Measurements from ENCODE around the gene DLGAP3. TPM values are rescaled to one million over a fixed set of nuclear protein-coding genes. Genes with fewer than 3 reads are reported as not detected.

The DLGAP3 gene
- total RNA-seq, 2 experiments from 2014 or later = 0.82 to 0.88 TPM

DNA sequence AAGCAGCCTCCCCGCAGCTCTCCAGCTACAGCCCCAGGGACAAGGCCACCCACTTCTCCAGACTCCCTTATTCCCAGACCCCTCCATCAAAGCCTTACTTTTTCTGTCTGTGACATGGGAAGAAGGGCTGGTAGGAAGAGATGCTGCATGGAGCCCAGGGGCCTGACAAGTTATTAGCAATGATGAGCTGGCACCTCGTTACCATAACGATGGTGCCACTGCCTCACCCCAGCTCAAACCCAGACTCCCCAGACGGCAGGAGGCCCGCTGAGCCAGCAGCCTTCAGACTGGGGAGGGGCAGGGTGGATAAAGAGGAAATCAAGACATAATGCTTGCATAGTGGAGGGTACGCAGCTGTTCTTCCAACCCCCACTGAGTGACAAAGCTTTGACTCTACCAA is 3.3 kb downstream of the DLGAP3 start:
- no peaks in the 10 kb centered on the region for H3K9me3 Mint-ChIP-seq
- DNase-seq = no peak
- intact Hi-C loops (cut with micrococcal nuclease) = no loop called here
- H3K36me3 Mint-ChIP-seq = no peaks in the 10 kb centered on the region
- ChIA-PET CTCF (interaction anchor here (1.0 to 1.1 kb wide), 2 partner anchors 10 to 60 kb away, joined by 3 to 5 read pairs; no protein-coding TSS in a partner anchor), POLR2A (no interaction called here)
- H3K27me3 Mint-ChIP-seq = peaks cover 75% of the 10 kb centered on the region
- no peak overlapping the region for H3K27ac Mint-ChIP-seq
- H3K4me1 Mint-ChIP-seq (ENCODE audit: low read depth) = peaks cover 7% of the 10 kb centered on the region
- no peak overlapping the region for H3K4me3 Mint-ChIP-seq

DNA sequence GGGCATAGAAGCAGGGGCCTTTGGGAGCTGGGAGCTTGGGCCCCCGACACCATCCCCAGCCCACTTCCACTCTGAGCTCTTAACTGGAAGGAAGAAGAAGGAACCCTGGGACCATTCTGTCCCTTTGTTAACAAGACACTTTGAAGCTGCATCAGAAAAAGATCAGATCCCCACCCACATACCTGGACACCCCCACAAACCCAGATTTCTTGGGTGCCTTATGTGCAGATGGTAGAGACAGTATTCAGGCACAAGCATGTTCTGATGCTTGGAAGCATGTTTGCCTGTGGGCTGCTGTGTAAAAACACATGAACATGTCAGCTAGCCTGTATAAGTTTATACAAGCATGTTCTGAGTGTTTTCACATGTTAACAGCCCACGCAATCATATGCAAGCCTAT is 3.7 kb downstream of the DLGAP3 start:
- H3K36me3 Mint-ChIP-seq = no peaks in the 10 kb centered on the region
- ChIA-PET POLR2A (no interaction called here), CTCF (interaction anchor here (1.0 to 1.1 kb wide), 2 partner anchors 10 to 59 kb away, joined by 3 to 5 read pairs; no protein-coding TSS in a partner anchor)
- no peak overlapping the region for H3K27ac Mint-ChIP-seq
- peaks cover 72% of the 10 kb centered on the region for H3K27me3 Mint-ChIP-seq
- H3K4me3 Mint-ChIP-seq = no peak overlapping the region
- intact Hi-C loops (cut with micrococcal nuclease) = no loop called here
- peaks cover 7% of the 10 kb centered on the region for H3K4me1 Mint-ChIP-seq (ENCODE audit: low read depth)
- no peaks in the 10 kb centered on the region for H3K9me3 Mint-ChIP-seq
- no peak for DNase-seq

DNA sequence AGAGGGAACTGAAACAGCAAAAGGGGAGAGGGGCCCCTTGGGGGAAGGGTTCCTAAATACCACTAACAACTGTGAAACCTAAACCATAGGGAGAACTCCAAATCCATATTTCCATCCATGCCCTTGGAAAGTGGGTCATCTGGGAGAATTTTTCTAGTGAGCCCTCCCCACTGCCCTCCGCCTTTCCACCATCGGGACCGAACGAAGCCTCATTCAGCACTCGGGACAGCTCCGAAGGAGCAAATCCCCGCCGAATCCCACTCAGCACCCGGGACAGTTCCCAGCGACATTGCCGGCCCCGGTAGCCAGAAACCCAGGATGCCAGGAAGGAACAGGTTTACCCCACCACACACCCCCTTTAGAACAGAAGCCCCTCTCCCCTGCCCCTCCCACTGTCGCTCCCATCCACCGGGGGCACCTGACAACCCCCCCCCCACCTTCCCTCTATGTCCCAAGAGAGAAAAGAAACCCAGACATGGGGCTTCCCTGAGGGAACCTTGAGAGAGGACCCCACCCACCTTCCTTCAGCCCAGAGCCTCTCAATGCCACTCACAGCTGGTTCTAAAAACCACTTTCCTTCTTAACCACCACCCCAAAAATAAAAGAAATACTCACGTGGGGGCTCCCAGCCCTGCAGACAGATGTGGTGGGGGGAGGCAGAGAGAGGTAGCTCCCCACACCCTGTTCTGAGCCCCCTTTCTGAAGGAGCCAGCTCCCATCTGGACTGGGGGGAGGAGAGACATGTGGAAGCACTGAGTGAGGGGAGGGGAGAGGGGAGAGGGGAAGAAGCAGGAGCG is 4.5 kb downstream of the DLGAP3 start:
- POLR2A ChIA-PET = no interaction called here
- Mint-ChIP-seq H3K4me1 (ENCODE audit: low read depth) (peaks cover 7% of the 10 kb centered on the region), H3K27me3 (peaks cover 74% of the 10 kb centered on the region), H3K36me3 (no peaks in the 10 kb centered on the region), H3K9me3 (no peaks in the 10 kb centered on the region), H3K4me3 (no peak overlapping the region), H3K27ac (no peak overlapping the region)
- CTCF ChIA-PET = interaction anchor here (0.6 to 1.1 kb wide), 2 partner anchors 9 to 137 kb away, joined by 3 read pairs; no protein-coding TSS in a partner anchor
- DNase-seq = peak; percentile 74
- intact Hi-C loops (cut with micrococcal nuclease) = no loop called here

DNA sequence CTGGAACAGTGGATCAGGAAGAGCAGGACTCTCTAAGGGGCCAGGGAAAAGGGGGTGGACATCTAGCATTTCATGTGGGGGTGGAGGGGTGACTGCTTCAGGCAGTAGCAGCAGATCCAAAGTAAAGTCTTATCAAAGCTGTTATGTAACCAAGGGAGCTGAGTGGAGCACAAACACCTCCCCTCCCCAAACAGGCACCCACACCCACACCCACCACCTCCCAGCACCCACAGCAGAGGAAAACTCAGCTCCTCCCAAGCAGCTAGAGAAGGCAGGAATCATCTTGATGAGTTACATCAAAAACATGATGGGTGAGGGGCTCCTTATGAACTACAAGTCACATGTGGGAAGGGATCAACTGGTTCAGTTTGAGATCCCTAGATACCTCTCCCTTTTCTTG is 6.0 kb downstream of the DLGAP3 start:
- H3K36me3 Mint-ChIP-seq = no peaks in the 10 kb centered on the region
- intact Hi-C loops (cut with micrococcal nuclease) = no loop called here
- no peak for DNase-seq
- ChIA-PET CTCF (no interaction called here), POLR2A (no interaction called here)
- no peaks in the 10 kb centered on the region for H3K9me3 Mint-ChIP-seq
- peaks cover 73% of the 10 kb centered on the region for H3K27me3 Mint-ChIP-seq
- H3K4me1 Mint-ChIP-seq (ENCODE audit: low read depth) = peaks cover 7% of the 10 kb centered on the region
- no peak overlapping the region for H3K27ac Mint-ChIP-seq
- H3K4me3 Mint-ChIP-seq = no peak overlapping the region

DNA sequence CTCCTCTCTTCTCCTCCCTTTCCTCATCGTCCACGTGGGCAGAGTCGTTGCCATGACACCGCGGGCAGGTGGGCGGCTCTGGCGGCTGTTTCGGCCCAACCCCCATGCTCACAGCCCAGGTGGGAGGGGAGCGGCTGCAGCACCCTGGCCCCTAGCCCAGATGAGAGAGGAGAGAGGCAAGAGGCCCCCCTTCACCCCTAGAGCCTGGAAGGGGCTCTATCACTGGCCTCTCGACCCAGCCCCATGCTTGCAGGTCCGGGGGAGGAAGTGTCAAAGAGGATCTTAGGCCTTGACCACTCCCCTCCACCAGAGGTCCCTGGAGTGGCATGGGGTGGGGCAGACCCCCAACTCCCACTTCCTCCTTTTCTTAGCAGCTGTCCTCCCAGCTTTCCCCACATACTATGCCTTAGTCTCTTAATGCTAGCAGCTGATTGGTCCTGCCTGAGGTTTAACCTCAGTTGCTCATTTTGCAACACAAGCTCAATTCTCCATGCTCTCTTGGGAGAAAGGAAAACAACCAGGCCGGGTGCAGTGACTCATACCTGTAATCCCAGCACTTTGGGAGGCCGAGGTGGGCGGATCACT is 10.4 kb downstream of the DLGAP3 start:
- DNase-seq = peak; percentile 23
- Mint-ChIP-seq H3K4me3 (no peak overlapping the region), H3K36me3 (no peaks in the 10 kb centered on the region), H3K27me3 (peaks cover 36% of the 10 kb centered on the region), H3K4me1 (ENCODE audit: low read depth) (peaks cover 4% of the 10 kb centered on the region), H3K27ac (no peak overlapping the region), H3K9me3 (no peaks in the 10 kb centered on the region)
- CTCF ChIA-PET = no interaction called here
- POLR2A ChIA-PET = no interaction called here
- intact Hi-C loops (cut with micrococcal nuclease) = no loop called here

DNA sequence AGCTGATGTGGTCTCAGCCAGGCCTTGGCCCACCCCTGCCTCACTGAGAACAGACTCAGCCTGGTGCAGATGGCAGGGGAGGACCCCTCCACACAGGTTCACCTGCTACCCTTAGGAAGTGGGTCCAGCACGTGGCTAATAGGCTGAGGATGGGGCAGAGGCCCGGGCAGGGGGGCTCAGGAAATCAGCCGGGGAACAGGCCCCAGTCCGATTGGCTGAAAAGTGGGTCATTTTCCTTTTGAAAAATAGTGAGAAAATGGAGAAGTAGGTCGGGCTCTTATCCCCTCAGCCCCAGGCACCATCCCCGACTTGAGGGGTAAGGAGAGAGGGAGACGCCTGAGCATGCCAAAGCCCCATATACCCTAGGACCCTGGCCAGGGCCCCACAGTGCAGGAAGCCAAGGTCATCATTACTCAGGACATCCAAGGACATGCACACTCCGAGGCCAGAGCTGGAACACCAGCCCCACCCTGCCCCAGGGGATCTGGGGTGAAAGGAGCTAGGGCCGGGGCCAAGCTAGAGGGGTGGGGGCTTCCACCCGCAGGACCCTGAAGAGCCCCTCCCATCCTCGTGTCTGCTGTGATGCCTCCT is 11.0 kb downstream of the DLGAP3 start:
- CTCF ChIA-PET = no interaction called here
- no peak overlapping the region for H3K4me3 Mint-ChIP-seq
- peaks cover 31% of the 10 kb centered on the region for H3K27me3 Mint-ChIP-seq
- H3K27ac Mint-ChIP-seq = no peak overlapping the region
- POLR2A ChIA-PET = no interaction called here
- no peaks in the 10 kb centered on the region for H3K9me3 Mint-ChIP-seq
- peaks cover 4% of the 10 kb centered on the region for H3K4me1 Mint-ChIP-seq (ENCODE audit: low read depth)
- no peak for DNase-seq
- intact Hi-C loops (cut with micrococcal nuclease) = no loop called here
- no peaks in the 10 kb centered on the region for H3K36me3 Mint-ChIP-seq

DNA sequence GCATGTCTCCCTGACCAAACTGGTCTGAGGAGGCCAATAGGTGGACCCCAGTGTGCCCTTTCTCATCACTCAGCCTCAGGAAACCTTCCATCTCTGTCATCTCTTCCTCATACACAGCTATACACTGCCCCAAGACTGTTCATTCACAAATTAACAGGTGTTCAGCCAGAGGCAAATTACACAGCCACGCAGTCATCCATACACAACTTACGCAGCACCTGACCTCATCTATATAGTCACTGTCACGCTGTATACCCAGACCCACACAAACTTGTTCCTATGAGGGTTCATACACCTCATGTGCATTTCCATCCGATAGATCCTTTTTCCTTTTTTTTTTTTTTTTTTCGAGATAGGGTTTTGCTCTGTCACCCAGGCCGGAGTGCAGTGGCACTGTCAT is 12.4 kb downstream of the DLGAP3 start:
- H3K27me3 Mint-ChIP-seq = peaks cover 18% of the 10 kb centered on the region
- intact Hi-C loops (cut with micrococcal nuclease) = no loop called here
- ChIA-PET POLR2A (no interaction called here), CTCF (no interaction called here)
- no peak overlapping the region for H3K27ac Mint-ChIP-seq
- peaks cover 4% of the 10 kb centered on the region for H3K4me1 Mint-ChIP-seq (ENCODE audit: low read depth)
- no peaks in the 10 kb centered on the region for H3K9me3 Mint-ChIP-seq
- H3K4me3 Mint-ChIP-seq = no peak overlapping the region
- no peaks in the 10 kb centered on the region for H3K36me3 Mint-ChIP-seq
- DNase-seq = no peak

DNA sequence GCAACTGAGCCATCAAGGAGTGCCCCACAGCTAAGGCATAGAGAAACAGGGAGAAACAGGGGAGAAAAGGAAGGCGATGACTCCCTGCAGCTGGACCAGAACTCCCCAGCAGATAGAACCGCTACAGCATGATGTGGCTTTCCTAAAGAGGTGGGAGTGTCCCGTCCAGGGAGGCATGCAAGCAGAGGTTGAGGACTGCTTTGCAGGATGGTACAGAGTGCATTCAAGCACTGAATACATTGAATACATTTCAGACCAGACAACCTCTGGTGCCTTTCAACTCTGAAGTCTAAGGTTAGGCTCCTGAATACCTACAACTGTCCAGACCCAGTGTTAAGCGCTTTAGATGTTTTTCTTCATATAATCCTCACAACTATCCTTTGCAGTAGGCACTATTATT is 13.3 kb downstream of the DLGAP3 start:
- Mint-ChIP-seq H3K4me3 (no peak overlapping the region), H3K9me3 (no peaks in the 10 kb centered on the region), H3K27me3 (peaks cover 10% of the 10 kb centered on the region), H3K4me1 (ENCODE audit: low read depth) (peaks cover 4% of the 10 kb centered on the region), H3K27ac (no peak overlapping the region), H3K36me3 (no peaks in the 10 kb centered on the region)
- intact Hi-C loops (cut with micrococcal nuclease) = no loop called here
- ChIA-PET POLR2A (no interaction called here), CTCF (interaction anchor here (0.8 kb wide), 1 partner anchor 10 kb away, joined by 3 read pairs; no protein-coding TSS in a partner anchor)
- DNase-seq = no peak

DNA sequence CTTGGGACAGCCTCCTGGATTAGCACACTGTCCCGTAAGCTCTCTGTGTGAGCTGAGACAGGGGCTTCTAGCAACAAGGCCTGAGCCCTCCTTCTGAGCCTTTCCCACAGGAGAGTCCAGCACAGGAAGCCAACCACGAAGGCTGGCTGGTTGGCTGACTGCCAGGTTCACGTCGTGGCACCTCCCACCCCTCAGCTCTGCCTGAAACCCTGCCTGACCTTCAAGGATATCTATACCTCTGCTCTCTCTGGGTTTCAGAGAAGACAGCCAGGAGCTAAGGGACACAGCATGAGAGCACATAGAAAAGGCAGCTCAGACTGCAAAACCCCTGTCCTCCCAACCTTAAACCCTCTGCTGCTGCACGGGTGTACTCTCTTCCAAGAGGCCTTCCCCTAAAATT is 13.9 kb downstream of the DLGAP3 start:
- CTCF ChIA-PET = interaction anchor here (0.8 kb wide), 1 partner anchor 10 kb away, joined by 3 read pairs; no protein-coding TSS in a partner anchor

DNA sequence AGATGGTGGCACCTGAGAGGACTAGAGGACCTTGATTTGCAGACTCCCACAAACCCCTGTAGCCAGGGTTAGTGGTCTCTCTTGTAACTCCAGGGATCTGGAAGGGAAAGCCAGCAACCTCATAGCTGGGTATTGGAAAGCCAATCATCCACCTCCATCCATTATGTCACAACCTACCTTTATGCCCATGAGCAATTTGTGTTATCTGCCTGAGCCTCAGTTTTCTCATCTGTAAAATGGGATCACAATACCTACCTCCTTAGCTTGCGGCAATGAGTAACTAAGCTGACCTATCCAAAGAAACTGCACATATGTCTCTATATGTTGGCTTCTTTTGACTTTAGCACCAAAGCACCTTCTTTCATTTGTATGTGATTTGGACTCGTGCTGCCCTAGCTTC is 14.5 kb downstream of the DLGAP3 start:
- Mint-ChIP-seq H3K4me1 (ENCODE audit: low read depth) (peaks cover 4% of the 10 kb centered on the region), H3K4me3 (no peak overlapping the region), H3K27me3 (peaks cover 4% of the 10 kb centered on the region), H3K9me3 (no peaks in the 10 kb centered on the region), H3K27ac (no peak overlapping the region), H3K36me3 (no peaks in the 10 kb centered on the region)
- no peak for DNase-seq
- ChIA-PET POLR2A (no interaction called here), CTCF (no interaction called here)
- intact Hi-C loops (cut with micrococcal nuclease) = no loop called here

More for the DNA sequence above, 13.9 kb downstream of the DLGAP3 start:
- Mint-ChIP-seq H3K9me3 (no peaks in the 10 kb centered on the region), H3K4me1 (ENCODE audit: low read depth) (peaks cover 4% of the 10 kb centered on the region), H3K27me3 (peaks cover 10% of the 10 kb centered on the region), H3K27ac (no peak overlapping the region), H3K36me3 (no peaks in the 10 kb centered on the region), H3K4me3 (no peak overlapping the region)
- DNase-seq = no peak
- POLR2A ChIA-PET = no interaction called here
- intact Hi-C loops (cut with micrococcal nuclease) = no loop called here

DNA sequence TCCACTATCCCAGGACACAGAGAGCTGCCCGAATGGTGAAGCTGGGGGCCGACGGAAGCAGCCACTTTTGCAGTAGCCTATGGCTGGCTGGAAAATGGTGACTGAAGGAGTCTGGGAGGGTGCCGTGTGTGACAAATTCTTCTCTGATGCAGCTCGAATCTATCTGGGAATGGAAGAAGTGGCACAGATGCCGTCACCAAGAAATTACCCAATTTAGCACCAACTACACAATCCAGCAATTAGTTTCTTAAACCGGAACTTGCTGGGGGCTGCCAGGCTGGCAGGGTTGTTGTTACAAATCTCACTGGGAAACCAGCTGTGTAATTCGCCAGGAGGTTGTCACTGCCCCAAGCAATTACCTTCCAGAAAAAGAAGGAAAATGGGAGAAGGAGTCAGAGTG is 18.0 kb downstream of the DLGAP3 start:
- POLR2A ChIA-PET = no interaction called here
- H3K27me3 Mint-ChIP-seq = peaks cover 3% of the 10 kb centered on the region
- CTCF ChIA-PET = no interaction called here

DNA sequence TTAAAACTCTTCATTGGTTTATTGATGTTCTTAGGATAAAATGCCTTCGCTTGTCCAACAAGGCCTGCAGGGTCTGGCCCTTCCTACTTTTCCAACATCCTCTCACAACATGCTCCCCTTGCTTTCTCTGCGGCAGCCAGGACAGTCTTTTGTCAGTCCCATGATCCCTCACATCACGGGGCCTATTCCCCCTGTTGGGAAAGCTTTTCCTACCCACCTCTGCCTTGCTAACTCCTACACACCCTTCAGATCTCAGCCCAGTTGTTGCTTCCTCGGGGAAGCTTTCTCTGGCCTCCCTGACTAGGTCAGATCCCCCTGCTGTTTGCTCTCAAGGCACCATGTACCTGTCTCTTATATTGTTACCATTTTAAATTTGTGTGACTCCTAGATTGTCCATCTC is 19.0 kb downstream of the DLGAP3 start:
- H3K9me3 Mint-ChIP-seq = no peaks in the 10 kb centered on the region
- no peaks in the 10 kb centered on the region for H3K36me3 Mint-ChIP-seq
- no peak overlapping the region for H3K27ac Mint-ChIP-seq
- intact Hi-C loops (cut with micrococcal nuclease) = no loop called here
- no peak overlapping the region for H3K4me3 Mint-ChIP-seq
- H3K4me1 Mint-ChIP-seq (ENCODE audit: low read depth) = no peaks in the 10 kb centered on the region
- POLR2A ChIA-PET = no interaction called here
- CTCF ChIA-PET = no interaction called here
- no peak for DNase-seq
- peaks cover 3% of the 10 kb centered on the region for H3K27me3 Mint-ChIP-seq

More for the DNA sequence above, 18.0 kb downstream of the DLGAP3 start:
- intact Hi-C loops (cut with micrococcal nuclease) = no loop called here
- H3K9me3 Mint-ChIP-seq = no peaks in the 10 kb centered on the region
- no peak overlapping the region for H3K4me3 Mint-ChIP-seq
- no peak for DNase-seq
- no peaks in the 10 kb centered on the region for H3K36me3 Mint-ChIP-seq
- no peak overlapping the region for H3K27ac Mint-ChIP-seq
- no peaks in the 10 kb centered on the region for H3K4me1 Mint-ChIP-seq (ENCODE audit: low read depth)

Measured in activated CD4-positive, alpha-beta memory T cell treated with anti-CD3 and anti-CD28 coated beads for 36 hours (primary cell).